Measurements from ENCODE around the gene SPP1.
A peak's percentile ranks its signal among the peaks of the same experiment; 100 is the strongest.
"Not testable (repeated sequence)": the region's sequence is repeated elsewhere in the genome, so short reads cannot be mapped to it uniquely, and the experiment has no call there.

Gene SPP1

DNA sequence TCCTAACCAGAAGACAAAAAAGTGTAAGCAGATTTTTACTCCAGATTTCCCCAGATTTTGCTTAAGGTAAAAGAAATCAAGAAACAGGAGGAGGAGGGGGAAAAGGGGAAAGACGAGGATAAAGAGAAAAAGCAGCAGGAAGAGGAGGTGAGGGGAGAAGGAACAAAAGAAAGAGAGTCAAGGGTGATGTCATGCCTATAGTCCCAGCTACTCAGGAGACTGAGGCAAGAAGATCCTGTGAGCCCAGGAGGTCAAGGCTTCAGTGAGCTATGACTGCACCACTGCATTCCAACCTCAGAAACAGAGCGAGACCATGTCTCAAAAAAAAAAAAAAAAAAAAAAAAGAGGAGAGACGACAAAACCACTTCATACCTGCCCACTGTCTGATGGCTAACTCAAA lies 19.9 kb downstream of the SPP1 start:
- no peak for DNase-seq

DNA sequence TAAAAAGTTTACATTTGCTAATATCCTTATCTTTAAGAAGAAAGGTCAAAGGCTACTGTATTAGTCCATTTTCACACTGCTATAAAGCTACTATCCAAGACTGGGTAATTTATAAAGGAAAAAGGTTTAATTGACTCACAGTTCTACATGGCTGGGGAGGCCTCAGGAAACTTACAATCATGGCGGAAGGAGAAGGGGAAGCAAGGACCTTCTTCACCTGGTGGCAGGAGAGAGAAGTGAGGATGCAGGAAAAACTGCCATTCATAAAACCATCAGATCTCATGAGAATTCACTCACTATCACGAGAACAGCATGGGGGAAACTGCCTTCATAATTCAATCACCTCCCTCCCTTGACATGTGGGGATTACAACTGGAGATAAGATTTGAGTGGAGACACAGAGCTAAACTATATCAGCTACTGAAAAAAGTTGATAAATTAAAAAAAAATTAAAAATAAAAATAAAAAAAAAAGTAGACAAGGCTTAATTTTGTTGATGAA lies 23.7 kb downstream of the SPP1 start:
- DNase-seq, result not testable (repeated sequence)

DNA sequence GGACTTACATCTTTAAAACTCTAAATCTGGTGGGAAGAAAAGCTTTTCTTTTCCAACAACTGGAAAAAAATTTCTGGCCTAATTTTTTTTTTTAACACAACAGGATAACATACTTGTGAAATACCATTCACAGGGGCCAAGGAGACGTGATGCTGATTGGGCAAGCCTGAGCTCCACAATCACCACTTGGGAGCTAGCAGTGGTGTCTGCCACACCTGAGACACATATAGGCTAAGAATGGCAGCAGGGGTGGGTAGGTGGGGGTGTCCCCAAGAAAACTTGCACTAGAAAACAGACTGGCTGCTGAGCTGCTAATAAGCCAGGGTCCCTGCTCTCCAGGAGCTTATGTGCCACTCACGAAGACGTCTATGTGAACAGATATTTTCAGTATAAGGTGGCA lies 26.4 kb downstream of the SPP1 start:
- DNase-seq, result no peak

DNA sequence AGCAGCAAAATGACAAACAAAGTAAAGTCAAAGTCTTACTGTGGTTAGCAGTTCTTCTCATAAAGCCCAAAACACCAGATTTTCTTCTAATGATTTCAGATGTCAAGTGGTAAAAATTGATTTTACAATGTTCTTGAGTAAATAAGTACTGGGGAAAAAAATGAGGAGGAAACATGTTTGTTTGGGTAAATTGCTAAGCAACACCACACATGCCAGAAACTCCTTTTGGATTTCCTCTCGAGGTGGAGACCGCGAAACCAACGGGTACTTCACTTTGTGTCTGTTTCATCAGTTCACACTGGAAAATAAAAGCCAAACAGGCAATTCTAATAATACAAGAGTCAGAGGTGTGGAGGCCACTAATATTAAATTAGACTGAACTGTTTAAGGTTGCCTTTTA lies 27.3 kb downstream of the SPP1 start:
- DNase-seq, result no peak

DNA sequence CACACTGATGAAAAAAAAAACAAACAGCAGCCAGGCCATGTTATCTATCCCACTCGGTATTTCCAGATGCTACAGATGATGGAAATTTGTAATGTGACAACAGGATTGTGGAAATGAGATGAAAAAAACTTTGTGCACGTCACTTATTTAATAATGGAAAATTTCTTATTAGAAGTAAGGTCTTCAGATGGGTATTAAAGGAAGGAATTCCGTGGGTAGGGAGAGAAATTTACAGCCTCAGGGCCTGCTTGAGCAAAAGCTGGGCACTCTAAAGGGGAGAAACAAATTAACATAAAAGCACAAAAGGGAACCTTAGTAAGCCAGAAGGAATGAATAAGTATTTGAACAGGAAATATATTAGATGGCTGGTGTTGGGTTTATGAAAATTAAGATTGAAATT lies 27.7 kb downstream of the SPP1 start:
- no peak for DNase-seq

DNA sequence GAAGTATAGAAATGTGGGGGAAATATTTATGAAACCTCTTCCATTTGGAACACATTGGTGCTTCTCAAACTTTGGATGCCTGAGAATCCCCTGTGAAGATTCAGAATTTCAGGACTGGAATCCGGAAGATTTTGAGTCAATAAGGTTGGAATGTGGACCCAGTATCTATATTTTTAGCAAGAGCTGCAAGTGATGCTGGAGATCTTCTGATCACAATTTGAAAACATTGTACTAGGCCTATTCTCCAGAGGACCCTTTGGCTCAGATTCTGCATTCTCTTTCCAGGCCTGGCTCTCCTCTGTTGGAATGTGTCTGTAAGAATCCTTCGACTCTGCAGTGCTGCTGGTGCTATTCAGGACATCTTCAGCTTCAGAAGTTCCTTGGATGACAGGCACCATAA lies 29.6 kb downstream of the SPP1 start:
- DNase-seq, result peak; percentile 22

DNA sequence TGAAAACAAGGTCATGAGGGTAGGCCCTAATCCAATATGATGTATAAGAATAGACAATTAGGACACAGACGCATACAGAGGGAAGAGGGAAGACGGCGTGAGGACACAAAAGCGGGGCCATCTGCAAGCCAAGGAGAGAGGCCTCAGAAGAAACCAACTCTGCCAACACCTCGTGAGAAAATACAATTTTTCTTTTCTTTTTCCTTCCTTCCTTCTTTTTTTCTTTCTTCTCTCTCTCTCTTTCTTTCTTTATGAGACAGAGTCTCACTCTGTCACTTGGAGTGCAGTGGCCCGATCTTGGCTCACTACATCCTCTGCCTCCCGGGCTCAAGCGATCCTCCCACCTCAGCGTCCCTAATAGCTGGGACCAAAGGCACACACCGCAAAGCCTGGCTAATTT lies 30.4 kb downstream of the SPP1 start:
- peak; percentile 69 for DNase-seq

DNA sequence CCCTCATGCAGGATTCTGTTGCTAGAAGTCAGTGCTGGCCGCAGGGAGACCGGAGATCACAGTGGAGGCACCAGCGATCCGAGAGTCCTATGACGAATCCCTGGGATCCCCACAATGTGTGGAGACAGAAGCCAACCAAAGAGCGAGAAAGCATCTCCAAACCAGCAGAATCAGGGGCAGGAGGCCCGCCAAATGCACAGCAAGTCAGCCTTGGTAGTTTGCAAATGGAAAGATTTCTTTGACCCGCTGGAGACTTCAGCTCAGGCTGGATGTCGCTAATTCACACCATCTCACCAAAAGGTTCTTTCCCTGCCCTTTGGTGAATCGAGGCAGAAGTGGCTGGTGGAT lies 31.4 kb downstream of the SPP1 start:
- DNase-seq, result no peak

DNA sequence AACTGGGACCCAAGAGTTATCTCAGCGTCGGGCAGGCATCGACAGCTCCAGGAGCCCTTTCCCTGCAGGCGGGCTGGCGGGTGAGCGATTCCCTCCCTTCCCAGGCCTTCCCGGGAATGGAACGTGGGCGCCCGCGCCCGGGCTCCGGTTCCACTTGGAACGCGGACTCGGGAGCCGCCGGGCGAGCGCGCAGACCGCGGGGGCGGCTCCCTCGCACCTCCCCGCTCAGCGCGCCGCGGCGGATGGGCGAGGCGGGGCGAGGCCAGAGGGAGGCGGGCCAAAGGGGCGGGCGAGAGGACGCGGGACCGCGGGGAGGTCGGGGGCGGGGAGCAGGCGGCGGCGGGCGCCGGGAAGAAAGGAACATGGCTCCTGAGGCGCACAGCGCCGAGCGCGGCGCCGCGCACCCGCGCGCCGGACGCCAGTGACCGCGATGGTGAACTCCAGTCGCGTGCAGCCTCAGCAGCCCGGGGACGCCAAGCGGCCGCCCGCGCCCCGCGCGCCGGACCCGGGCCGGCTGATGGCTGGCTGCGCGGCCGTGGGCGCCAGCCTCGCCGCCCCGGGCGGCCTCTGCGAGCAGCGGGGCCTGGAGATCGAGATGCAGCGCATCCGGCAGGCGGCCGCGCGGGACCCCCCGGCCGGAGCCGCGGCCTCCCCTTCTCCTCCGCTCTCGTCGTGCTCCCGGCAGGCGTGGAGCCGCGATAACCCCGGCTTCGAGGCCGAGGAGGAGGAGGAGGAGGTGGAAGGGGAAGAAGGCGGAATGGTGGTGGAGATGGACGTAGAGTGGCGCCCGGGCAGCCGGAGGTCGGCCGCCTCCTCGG lies 32.0 kb downstream of the SPP1 start, which contains the start of gene PKD2:
Gene PKD2, plus strand, starts transcription at position 332 of the 818 bp plus-strand sequence. Its CDS starts 99 bp downstream, at position 431.
- peak; percentile 88 for DNase-seq

DNA sequence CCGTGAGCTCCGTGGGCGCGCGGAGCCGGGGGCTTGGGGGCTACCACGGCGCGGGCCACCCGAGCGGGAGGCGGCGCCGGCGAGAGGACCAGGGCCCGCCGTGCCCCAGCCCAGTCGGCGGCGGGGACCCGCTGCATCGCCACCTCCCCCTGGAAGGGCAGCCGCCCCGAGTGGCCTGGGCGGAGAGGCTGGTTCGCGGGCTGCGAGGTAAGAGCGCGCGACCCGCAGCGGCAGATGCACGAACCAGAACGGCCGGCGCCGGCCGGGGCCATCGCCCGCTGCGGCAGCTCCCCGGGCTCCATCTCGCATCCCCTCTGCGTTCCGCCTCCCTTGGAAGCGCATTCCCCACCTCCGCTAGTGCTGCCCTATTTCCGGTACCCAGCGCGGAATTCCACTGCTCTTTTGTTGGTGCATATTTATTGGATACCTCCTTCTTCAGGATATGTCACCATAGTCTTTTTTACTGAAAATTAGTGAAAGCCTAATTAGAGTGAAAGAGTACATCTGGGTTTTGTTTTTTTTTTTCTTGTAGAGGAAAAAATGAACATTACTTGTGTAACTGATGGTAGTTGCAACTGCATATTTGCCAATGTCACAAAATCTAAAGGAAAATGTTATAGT lies 32.7 kb downstream of the SPP1 start:
- DNase-seq, result peak; percentile 82

DNA sequence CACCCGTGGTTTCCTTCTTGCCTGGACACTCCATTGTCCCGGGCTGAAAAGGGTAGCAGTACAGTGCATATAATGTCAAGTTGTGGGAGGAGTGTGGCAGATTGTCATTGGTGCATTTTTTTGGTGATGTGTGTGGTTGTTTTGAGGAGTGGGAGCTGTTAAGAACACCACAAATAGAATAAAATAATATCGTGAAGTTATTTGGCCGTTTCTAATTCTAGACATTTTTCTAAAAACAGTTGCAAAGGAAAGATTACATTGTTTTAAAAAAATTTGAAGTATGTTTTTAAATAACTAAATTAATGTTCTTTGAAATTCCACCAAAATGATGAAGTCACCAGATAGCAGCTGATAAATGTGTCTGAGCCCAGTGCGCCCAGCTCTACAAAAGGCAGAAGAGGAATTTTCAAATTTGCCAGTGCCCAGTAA lies 33.2 kb downstream of the SPP1 start:
- DNase-seq, result no peak

DNA sequence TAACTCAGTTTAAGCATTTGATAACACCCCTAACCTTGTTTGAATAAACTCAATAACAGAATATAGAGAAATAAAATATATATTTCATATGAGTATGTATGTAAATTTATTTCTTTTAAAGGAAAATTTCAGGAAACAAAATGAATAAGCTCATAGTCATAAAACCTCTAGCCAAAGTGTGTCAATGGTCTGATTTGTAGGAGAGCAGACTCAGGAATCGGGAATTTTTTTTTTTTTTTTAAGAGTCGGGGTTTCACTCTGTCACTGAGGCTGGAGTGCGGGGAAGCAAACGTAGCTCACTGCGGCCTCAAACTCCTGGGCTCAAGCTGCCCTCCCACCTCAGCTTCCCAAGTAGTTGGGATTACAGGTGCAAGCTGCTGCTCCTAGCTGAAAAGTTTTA lies 34.4 kb downstream of the SPP1 start:
- no peak for DNase-seq

DNA sequence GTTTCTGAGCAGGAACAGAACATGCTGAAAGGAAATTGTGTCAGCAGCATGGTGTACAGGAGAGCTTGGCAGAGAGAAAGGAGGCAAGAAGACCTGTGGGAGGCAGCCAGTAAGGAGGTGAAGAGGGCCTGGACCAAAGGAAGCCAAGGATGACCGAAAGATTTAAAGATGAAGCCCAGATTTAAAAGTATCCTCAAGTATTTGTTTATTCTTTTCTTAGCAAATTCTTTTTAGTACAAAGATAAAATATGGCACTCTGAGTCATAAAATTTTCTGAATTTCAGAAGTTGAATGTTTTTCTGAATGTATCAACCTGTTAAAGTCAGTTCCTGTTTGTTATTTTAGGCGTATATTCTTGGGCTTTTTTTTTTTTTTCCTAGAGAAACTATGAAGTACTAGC lies 35.5 kb downstream of the SPP1 start:
- no peak for DNase-seq

DNA sequence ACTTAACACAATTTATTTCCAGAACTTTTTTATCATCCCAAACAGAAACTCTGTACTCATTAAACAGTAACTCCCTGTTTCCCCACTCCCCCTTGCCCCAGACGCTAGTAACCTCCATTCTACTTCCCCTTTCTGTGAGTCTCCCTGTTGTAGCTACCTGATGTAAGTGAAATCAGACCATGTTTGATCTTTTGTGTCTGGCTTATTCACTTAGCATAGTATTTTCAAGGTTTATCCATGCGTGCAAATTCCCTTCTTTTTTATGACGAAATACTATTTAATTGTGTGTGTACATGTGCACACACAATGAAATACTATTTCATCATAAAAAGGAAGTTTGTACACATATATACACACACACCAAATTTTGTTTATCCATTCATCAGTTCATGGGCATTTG lies 37.1 kb downstream of the SPP1 start:
- no peak for DNase-seq

DNA sequence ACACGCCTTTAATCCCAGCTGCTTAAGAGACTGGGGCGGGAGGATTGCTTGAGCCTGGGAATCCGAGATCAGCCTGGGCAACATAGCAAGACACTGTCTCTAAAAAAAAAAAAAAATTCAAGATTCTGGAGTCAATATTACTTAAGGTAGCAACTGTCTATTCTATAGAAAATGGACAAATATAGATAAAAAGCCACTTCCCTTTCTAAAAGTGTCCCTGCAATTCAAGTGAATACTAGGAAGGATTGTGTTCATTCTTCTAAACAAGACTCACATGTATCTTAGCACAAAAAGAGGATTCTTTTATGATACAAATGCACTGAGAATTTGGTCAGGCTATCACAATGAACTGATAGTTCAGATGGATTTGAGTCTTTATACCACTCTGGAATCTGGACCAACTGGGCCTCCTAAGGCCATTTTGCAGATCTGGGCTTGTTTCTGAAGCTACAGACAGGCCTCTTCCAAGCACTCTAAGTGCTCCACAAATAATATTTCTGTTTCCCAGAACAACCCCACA lies 38.9 kb downstream of the SPP1 start:
- DNase-seq, result no peak

DNA sequence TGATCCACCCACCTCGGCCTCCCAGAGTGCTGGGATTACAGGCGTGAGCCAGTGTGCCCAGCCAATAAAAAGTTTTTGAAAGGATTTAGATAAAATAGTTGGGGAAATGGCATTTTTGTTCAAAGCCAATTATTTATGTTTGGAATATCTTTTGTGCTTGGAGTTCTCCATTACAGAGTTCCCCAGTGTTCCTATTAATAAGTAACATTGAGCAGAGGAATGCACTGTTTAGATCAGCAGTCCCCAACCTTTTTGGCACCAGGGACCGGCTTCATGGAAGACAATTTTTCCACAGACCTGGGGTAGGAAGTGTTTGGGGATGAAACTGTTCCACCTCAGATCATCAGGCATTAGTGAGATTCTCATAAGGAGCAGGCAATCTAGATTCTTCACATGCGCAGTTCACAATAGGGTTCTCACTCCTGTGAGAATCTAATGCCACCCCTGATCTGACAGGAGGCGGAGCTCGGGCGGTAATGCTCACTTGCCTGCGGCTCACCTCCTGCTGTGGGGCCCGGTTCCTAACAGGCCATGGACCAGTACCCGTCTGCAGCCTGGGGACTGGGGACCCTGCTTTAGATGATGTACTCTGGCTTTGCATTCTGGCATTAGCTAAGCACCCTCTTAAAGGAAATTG lies 40.3 kb downstream of the SPP1 start:
- DNase-seq, result no peak

DNA sequence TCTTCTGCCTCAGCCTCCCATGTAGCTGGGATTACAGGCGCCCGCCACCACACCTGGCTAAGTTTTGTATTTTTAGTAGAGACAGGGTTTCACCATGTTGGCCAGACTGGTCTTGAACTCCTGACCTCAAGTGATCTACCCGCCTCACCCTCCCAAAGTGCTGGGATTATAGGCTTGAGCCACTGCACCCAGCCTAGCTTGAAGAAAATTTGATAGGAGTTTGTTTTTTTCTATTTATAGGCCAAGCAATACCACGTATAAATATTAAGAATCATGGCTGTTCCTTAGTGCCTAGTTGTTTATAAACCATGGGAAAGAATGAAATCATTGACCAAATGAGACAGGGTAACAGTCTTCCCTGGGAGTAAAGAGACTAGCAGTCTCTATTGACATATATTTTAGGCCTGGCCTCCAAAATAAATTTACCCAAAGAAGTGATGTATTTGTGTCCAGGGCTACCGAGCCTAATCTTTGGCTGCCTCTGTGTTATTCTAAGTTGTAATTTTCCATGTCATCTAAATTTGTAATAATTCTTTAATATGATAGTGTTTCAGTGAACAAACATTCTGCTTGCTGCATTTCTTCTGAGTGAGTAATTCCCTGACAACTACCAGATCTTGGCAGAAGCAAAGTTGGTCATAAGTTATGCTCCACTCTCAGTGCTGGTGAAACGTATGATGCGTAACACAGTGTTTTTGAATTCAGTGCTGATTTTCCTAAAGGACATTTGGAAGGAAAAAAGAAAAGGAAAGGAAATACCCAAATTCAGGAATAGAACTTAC lies 42.2 kb downstream of the SPP1 start:
- no peak for DNase-seq

DNA sequence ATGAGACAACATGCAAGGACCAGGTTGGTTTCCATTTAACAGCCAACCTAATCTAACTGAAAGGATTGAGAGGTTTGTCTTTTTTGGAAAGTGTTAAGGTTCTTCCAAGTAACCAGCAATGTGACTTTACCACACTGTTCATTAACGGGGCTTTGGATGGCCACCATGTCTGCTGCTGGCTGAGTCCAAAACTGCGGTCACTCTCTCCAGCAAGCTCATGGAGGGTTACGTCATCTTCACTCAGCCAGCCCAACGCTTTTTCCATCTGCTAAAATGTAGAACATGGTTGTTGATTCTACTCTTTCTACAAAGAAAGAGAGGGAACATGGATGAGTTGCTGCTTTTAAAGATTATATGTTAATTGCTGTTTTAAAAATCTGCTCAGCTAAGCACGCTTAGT lies 43.0 kb downstream of the SPP1 start:
- DNase-seq, result no peak

DNA sequence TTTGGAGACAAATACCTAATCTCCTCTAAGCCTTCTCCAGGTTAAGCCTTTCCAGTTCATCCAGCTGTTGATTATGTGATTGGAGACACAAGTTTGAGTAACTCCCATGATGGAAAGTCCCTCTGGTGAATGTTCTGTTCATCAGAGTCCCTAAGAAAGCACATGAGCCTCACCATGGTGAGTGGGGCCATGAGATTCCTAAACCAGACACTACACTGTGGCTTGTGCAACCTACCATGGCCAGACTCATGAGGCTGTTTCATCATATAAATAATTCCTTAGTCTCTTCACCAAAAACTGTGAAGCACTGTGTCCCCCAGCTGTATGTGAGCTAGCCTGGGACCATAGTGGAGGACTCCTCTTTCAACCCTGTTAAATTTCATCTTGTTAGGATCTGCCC lies 46.3 kb downstream of the SPP1 start:
- DNase-seq, result no peak

DNA sequence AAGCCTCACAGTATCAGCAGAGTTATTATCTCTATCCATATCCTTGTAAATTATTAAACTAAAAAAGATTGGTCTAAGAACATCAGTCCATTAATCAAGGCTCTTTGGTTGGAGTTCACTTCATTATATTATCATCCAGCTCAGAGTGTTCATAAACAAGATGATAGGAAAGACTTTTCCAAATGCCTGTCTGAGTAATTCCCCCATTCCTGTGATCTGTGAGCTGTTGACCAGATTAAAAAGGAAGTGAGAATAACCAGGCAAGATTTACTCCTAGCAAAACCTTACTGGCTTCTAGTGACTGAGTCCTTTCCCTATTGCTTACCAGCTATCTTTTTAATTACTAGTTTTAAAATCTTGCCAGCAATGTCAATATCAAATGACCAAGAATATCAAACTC lies 46.8 kb downstream of the SPP1 start:
- no peak for DNase-seq

DNA sequence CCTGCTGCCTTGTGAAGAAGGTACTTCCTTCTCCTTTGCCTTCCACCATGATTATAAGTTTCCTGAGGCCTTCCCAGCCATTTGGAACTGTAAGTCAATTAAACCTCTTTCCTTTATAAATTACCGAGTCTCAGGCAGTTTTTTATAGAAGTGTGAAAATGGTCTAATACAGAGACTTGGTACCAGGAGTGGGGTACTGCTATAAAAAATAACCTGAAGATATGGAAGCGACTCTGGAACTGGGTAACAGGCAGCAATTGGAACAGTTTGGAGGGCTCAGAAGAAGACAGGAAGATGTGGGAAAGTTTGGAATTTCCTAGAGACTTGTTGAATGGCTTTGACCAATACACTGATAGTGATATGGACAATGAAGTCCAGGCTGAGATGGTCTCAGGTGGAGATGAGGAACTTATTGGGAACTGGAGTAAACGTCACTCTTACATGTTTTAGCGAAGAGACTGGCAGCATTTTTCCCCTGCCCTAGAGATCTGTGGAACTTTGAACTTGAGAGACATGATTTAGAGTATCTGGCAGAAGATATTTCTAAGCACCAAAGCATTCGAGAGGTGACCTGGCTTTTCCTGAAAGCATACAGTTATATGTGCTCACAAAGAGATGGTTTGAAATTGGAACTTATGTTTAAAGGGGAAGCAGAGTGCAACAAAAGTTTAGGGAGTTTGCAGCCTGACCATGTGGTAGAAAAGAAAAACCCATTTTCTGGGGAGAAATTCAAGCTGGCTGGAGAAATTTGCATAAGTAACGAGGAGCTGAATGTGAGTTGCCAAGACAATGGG lies 50.6 kb downstream of the SPP1 start:
- DNase-seq, result not testable (repeated sequence)

Data from retina (tissue), 1 donor.